ENCODE data around the gene RARG.

The RARG gene

GRCh38 chr12:53231921-53232645, at the start of gene RARG:
RARG (minus strand) TSS chr12:53232209; CDS start chr12:53227545, 4,664 bp downstream.
- peak; percentile 83 for DNase-seq (ENCODE audit: low spot score)

- DNase-seq (ENCODE audit: low spot score) = no peak
These were observed 48.0 kb upstream of the RARG start for GRCh38 chr12:53279888-53280498.

GRCh38 chr12:53279283-53279869, 47.4 kb upstream of the RARG start:
- no peak for DNase-seq (ENCODE audit: low spot score)

GRCh38 chr12:53277981-53278380, 46.0 kb upstream of the RARG start:
- DNase-seq (ENCODE audit: low spot score) = no peak

- DNase-seq (ENCODE audit: low spot score) = no peak
These were observed 44.5 kb upstream of the RARG start for GRCh38 chr12:53276511-53276910.

- peak; percentile 23 for DNase-seq (ENCODE audit: low spot score)
These were observed 42.4 kb upstream of the RARG start for GRCh38 chr12:53274445-53274844.

GRCh38 chr12:53268630-53269562, 36.9 kb upstream of the RARG start:
- peak; percentile 50 for DNase-seq (ENCODE audit: low spot score)

- DNase-seq (ENCODE audit: low spot score) = peak; percentile 99
These were observed 36.1 kb upstream of the RARG start, which contains the start of gene ESPL1 for GRCh38 chr12:53267999-53268629. ESPL1 (plus strand) TSS chr12:53268299; CDS start chr12:53268767, 468 bp downstream.

GRCh38 chr12:53267306-53267998, 35.4 kb upstream of the RARG start:
- DNase-seq (ENCODE audit: low spot score) = no peak

GRCh38 chr12:53265783-53266182, 33.8 kb upstream of the RARG start:
- DNase-seq (ENCODE audit: low spot score) = no peak

- no peak for DNase-seq (ENCODE audit: low spot score)
These were observed 27.9 kb upstream of the RARG start for GRCh38 chr12:53259891-53260290.

GRCh38 chr12:53258541-53259539, 26.8 kb upstream of the RARG start:
- no peak for DNase-seq (ENCODE audit: low spot score)

GRCh38 chr12:53255996-53256395, 24.0 kb upstream of the RARG start:
- no peak for DNase-seq (ENCODE audit: low spot score)

GRCh38 chr12:53254816-53255545, 23.0 kb upstream of the RARG start:
- no peak for DNase-seq (ENCODE audit: low spot score)

- no peak for DNase-seq (ENCODE audit: low spot score)
These were observed 21.3 kb upstream of the RARG start for GRCh38 chr12:53253298-53253697.

- DNase-seq (ENCODE audit: low spot score) = peak; percentile 68
These were observed 20.4 kb upstream of the RARG start for GRCh38 chr12:53252349-53252916.

- peak; percentile 98 for DNase-seq (ENCODE audit: low spot score)
These were observed 19.7 kb upstream of the RARG start for GRCh38 chr12:53251477-53252348.

GRCh38 chr12:53245286-53245685, 13.3 kb upstream of the RARG start:
- DNase-seq (ENCODE audit: low spot score) = no peak
